IMR-90 (cell line): ENCODE data around the gene CACNB2. TPM values are rescaled to one million over a fixed set of nuclear protein-coding genes. Genes with fewer than 3 reads are reported as not detected.

ENCODE experiments used
- ATAC-seq: fragments of 200-7000 bp; cut with Tn5 transposase; 2 replicates; pipeline ENCODE4 v1.9.1; 2020; ENCODE audit warnings: low read depth, mild to moderate bottlenecking, moderate library complexity
- BruUV-seq: library from RNA; stranded (reverse); fragments of 400-500 nt; replicated peaks from 2 replicates; lab custom pipeline; 2021; lab: Mats Ljungman, UMichigan
- CTCF ChIA-PET: fragments of 300-600 bp; formaldehyde crosslinking; extraction: SDS; loops from one replicate; lab custom pipeline; 2021; ENCODE audit warnings: antibody characterized with exemption; lab: Yijun Ruan, JAX
- POLR2A ChIA-PET: fragments of 300-600 bp; sonication (Branson Sonifier 250); formaldehyde crosslinking; loops from one replicate; lab custom pipeline; 2022; ENCODE audit warnings: antibody characterized with exemption; ENCODE audit not compliant: unreplicated experiment; lab: Charles Lee
- DNase-seq: peaks from one replicate; pipeline ENCODE4 v3.0.0; 2013
- H2AFZ ChIP-seq: replicated peaks from 2 replicates; pipeline ENCODE3; 2013; ENCODE audit warnings: low read length, mild to moderate bottlenecking; ENCODE audit not compliant: poor library complexity
- H2AK5ac ChIP-seq: 2 replicates; pipeline ENCODE4 v1.6.1; 2013; ENCODE audit warnings: low read depth, low read length, inconsistent platforms
- H2AK9ac ChIP-seq: replicated peaks from 2 replicates; pipeline ENCODE3; 2013; ENCODE audit warnings: mild to moderate bottlenecking, low read depth, low read length, moderate library complexity; ENCODE audit not compliant: poor library complexity
- H2BK120ac ChIP-seq: 2 replicates; pipeline ENCODE4 v1.6.1; 2013; ENCODE audit warnings: low read depth, low read length, inconsistent platforms
- H2BK15ac ChIP-seq: 3 replicates; pipeline ENCODE4 v1.6.1; 2013; ENCODE audit warnings: low read depth, low read length, inconsistent platforms
- H2BK20ac ChIP-seq: 2 replicates; pipeline ENCODE4 v1.6.1; 2013; ENCODE audit warnings: low read depth, mild to moderate bottlenecking, inconsistent platforms, low read length, moderate library complexity
- H2BK5ac ChIP-seq: 2 replicates; pipeline ENCODE4 v1.6.1; 2013; ENCODE audit warnings: mild to moderate bottlenecking, low read depth, low read length, inconsistent platforms; ENCODE audit not compliant: poor library complexity, severe bottlenecking
- H3K14ac ChIP-seq: replicated peaks from 2 replicates; pipeline ENCODE4 v1.6.1; 2013; ENCODE audit warnings: low read depth, low read length, inconsistent platforms
- H3K18ac ChIP-seq: 2 replicates; pipeline ENCODE4 v1.6.1; 2013; ENCODE audit warnings: low read depth, low read length, control low read depth
- H3K23ac ChIP-seq: 2 replicates; pipeline ENCODE4 v1.6.1; 2013; ENCODE audit warnings: low read depth, low read length, inconsistent platforms
- H3K27ac ChIP-seq: 2 replicates; pipeline ENCODE4 v1.5.1; 2013; ENCODE audit warnings: mild to moderate bottlenecking, control low read depth, low read length; ENCODE audit not compliant: insufficient read depth
- H3K27me3 ChIP-seq: 2 replicates; pipeline ENCODE4 v1.6.1; 2013; ENCODE audit warnings: low read length; ENCODE audit not compliant: control insufficient read depth, insufficient read depth
- H3K36me3 ChIP-seq: 2 replicates; pipeline ENCODE4 v1.6.1; 2013; ENCODE audit warnings: low read length, mixed read lengths; ENCODE audit not compliant: control insufficient read depth, insufficient read depth
- H3K4ac ChIP-seq: 2 replicates; pipeline ENCODE4 v1.6.1; 2013; ENCODE audit warnings: low read depth, low read length, inconsistent platforms
- H3K4me1 ChIP-seq: 2 replicates; pipeline ENCODE4 v1.6.1; 2013; ENCODE audit warnings: low read length, mixed read lengths; ENCODE audit not compliant: control insufficient read depth, insufficient read depth
- H3K4me2 ChIP-seq: 2 replicates; pipeline ENCODE4 v1.6.1; 2013; ENCODE audit warnings: low read depth, mild to moderate bottlenecking, control low read depth, low read length, moderate library complexity
- H3K4me3 ChIP-seq: 2 replicates; pipeline ENCODE4 v1.5.1; 2013; ENCODE audit warnings: low read depth, mild to moderate bottlenecking, control low read depth, low read length, moderate library complexity; ENCODE audit not compliant: insufficient read depth
- H3K56ac ChIP-seq: 2 replicates; pipeline ENCODE4 v1.6.1; 2013; ENCODE audit warnings: low read length, inconsistent platforms; ENCODE audit not compliant: insufficient read depth; ENCODE audit errors: extremely low read depth
- H3K79me1 ChIP-seq, 2 experiments: 2 replicates each; pipeline ENCODE4 v1.6.1; 2013; ENCODE audit warnings: low read length in 2 of 2, inconsistent platforms in 1 of 2, low read depth in 1 of 2
- H3K9ac ChIP-seq: 2 replicates; pipeline ENCODE4 v1.6.1; 2013; ENCODE audit warnings: low read depth, low read length, control low read depth
- H3K9me1 ChIP-seq: 2 replicates; pipeline ENCODE4 v1.6.1; 2013; ENCODE audit warnings: low read length, inconsistent platforms; ENCODE audit not compliant: insufficient read depth
- H3K9me3 ChIP-seq: 2 replicates; pipeline ENCODE4 v1.6.1; 2013; ENCODE audit warnings: low read length; ENCODE audit not compliant: control insufficient read depth, insufficient read depth
- H4K20me1 ChIP-seq: 2 replicates; pipeline ENCODE4 v1.6.1; 2013; ENCODE audit warnings: low read length, inconsistent platforms; ENCODE audit not compliant: insufficient read depth
- H4K5ac ChIP-seq: 2 replicates; pipeline ENCODE4 v1.6.1; 2013; ENCODE audit warnings: mild to moderate bottlenecking, low read depth, low read length, control low read depth
- H4K8ac ChIP-seq, 2 experiments: 2 replicates each; pipeline ENCODE4 v1.6.1; 2013; ENCODE audit warnings: low read depth in 2 of 2, low read length in 2 of 2, control low read depth in 1 of 2, inconsistent platforms in 1 of 2
- H4K91ac ChIP-seq: 2 replicates; pipeline ENCODE4 v1.6.1; 2013; ENCODE audit warnings: low read depth, low read length, inconsistent platforms; ENCODE audit not compliant: insufficient read depth
- RCOR1 ChIP-seq: IDR thresholded peaks from 2 replicates; pipeline ENCODE4 v1.6.1; 2012; ENCODE audit warnings: mild to moderate bottlenecking, low read length, improper control_type of control experiment; ENCODE audit not compliant: insufficient replicate concordance
- RFX5 ChIP-seq: IDR thresholded peaks from 2 replicates; pipeline ENCODE4 v1.8.0; 2012; ENCODE audit warnings: low read depth, mild to moderate bottlenecking, low read length, moderate library complexity
- WGBS, 2 experiments: methylation state at CpG; one replicate each; pipeline versions ENCODE4 v1.1.5 to v1.1.7; 2013; ENCODE audit warnings: missing lambda C conversion rate in 2 of 2; ENCODE audit not compliant: insufficient read length in 1 of 2; ENCODE audit errors: extremely low coverage in 2 of 2; 5-methylcytosine and 5-hydroxymethylcytosine counted together
- dilution Hi-C: fragments of 300-500 bp; cut with HindIII; formaldehyde crosslinking; loops from one replicate; pipeline ENCODE4 v1.14.3; 2018; ENCODE audit warnings: low sequenced_read_pairs; ENCODE audit not compliant: unreplicated experiment
- in situ Hi-C: fragments of 300-500 bp; cut with MboI; formaldehyde crosslinking; loops from 3 replicates; pipeline ENCODE4 v1.14.3; 2019; ENCODE audit warnings: low sequenced_read_pairs, inconsistent platforms, mixed read lengths
- intact Hi-C: fragments of 100-400 bp; cut with micrococcal nuclease; formaldehyde crosslinking; loops from 2 replicates; pipeline ENCODE4 v1.10.0; 2022
- polyA plus RNA-seq, 3 experiments: library from polyadenylated mRNA; depleted of rRNA; stranded (reverse); fragments of >200 nt; gene quantifications; 2 replicates each; pipeline ENCODE4 v1.2.3, GENCODE V29; 2012; ENCODE audit warnings: low replicate concordance in 1 of 3
- total RNA-seq: library from RNA; depleted of rRNA; stranded (reverse); fragments of >200 nt; gene quantifications from 2 replicates; pipeline ENCODE4 v1.2.3, GENCODE V29; 2012

The CACNB2 gene
- total and polyA plus RNA-seq, 2 of the 4 experiments (the other 2 are of a cell fraction): 0.36 TPM

DNA sequence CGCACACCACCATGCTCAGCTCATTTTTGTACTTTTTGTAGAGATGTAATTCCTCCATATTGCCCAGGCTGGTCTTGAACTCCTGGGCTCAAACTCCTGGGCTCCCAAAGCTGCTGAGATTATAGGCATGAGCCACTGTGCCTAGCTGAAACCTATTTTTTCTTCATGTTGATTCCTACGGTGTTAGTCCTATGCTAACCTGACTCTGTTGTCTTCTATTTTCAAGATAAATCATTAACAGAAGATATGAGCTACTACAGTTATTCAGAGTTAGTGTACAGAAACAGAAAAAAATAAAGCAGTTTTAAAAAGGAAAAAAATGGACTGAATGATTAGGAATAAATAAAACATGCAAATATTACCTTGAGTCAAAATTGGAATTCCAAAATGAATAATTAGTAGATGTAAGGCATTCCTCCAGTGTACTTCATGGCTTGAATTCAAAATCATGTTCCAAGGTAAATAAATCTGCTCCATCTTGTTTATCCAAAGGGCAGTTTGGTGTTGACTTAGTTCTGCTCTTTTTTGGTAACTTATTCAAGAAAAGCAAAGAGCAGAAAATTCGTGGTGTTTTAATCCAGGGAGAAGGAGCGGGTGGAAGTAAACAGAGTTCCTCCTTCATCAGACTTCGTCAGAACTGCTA lies 185.8 kb downstream of the CACNB2 start:
- Histone ChIP-seq H3K27ac (peak overlapping the region; percentile 35; the same call in 1 of the 2 replicates), H3K23ac (no peak overlapping the region), H3K9me3 (no peaks in the 10 kb centered on the region), H2AFZ (no peak overlapping the region), H3K4me2 (no peak overlapping the region), H4K91ac (peak overlapping the region; percentile 56; the same call in 1 of the 2 replicates), H2BK15ac (no peak overlapping the region), H3K56ac (no peak overlapping the region), H2AK5ac (peak overlapping the region; percentile 38; the same call in 1 of the 2 replicates), H4K5ac (peak overlapping the region; percentile 46; the same call in 1 of the 2 replicates), H2BK120ac (peak overlapping the region; percentile 37; the same call in 1 of the 2 replicates), H3K18ac (peak overlapping the region; percentile 48; the same call in 1 of the 2 replicates), H3K9ac (no peak overlapping the region), H3K4me1 (peaks cover 2% of the 10 kb centered on the region; the same call in 1 of the 2 replicates), H4K20me1 (no peaks in the 10 kb centered on the region), H2BK5ac (no peak overlapping the region), H4K8ac (no peak overlapping the region), H3K9me1 (no peaks in the 10 kb centered on the region), H3K79me1 (no peaks in the 10 kb centered on the region), H3K4me3 (no peak overlapping the region), H2BK20ac (peak overlapping the region; percentile 38; the same call in 1 of the 2 replicates), H3K27me3 (no peaks in the 10 kb centered on the region), H2AK9ac (no peak overlapping the region), H3K36me3 (no peaks in the 10 kb centered on the region), H3K4ac (peak overlapping the region; percentile 67; the same call in 1 of the 2 replicates), H3K14ac (0 out of 2 replicates have a peak overlapping the region, but pooled peaks have one; percentile 31)
- in situ Hi-C loops: no loop called here
- DNase-seq: peak; percentile 47
- TF ChIP-seq RCOR1 (no peak), RFX5 (no peak)
- dilution Hi-C loops: no loop called here
- CTCF ChIA-PET: interaction anchor here (0.6 kb wide), 1 partner anchor 8 kb away, joined by 3 read pairs; no protein-coding TSS in a partner anchor
- BruUV-seq: no TSS peak
- POLR2A ChIA-PET: interaction anchor here (0.5 kb wide), 1 partner anchor 1194 kb away, joined by 3 read pairs; no protein-coding TSS in a partner anchor
- intact Hi-C loops: no loop called here
- ATAC-seq: peak; percentile 90
- WGBS, 2 experiments: no CpG with 5 or more reads among the region's 5 CpGs
